Endothelial cell of coronary artery (primary cell): Measurements from ENCODE around the gene PIH1D2. TPM values are rescaled to one million over a fixed set of nuclear protein-coding genes. Genes with fewer than 3 reads are reported as not detected.

Source experiments
- total RNA-seq: library from RNA; depleted of rRNA; stranded (reverse); fragments of >200 nt; gene quantifications from 2 replicates; pipeline ENCODE4 v1.2.3, GENCODE V29; 2014

PIH1D2 gene, protein sequence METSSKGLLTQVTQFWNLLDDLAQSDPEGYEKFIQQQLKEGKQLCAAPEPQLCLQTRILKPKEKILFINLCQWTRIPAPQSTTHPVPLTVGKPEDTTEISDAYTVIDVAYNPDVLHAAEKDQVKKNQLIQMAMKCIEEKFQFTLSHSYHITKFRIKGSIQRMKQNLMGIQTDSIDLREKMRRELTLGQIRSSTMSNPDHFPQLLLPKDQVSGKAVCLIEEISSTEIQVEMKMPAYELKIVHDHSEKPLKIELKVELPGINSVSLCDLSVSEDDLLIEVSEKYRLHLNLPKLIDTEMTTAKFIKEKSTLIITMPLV
- 0.38 and 1.2 TPM in 2 replicates for total RNA-seq

DNA sequence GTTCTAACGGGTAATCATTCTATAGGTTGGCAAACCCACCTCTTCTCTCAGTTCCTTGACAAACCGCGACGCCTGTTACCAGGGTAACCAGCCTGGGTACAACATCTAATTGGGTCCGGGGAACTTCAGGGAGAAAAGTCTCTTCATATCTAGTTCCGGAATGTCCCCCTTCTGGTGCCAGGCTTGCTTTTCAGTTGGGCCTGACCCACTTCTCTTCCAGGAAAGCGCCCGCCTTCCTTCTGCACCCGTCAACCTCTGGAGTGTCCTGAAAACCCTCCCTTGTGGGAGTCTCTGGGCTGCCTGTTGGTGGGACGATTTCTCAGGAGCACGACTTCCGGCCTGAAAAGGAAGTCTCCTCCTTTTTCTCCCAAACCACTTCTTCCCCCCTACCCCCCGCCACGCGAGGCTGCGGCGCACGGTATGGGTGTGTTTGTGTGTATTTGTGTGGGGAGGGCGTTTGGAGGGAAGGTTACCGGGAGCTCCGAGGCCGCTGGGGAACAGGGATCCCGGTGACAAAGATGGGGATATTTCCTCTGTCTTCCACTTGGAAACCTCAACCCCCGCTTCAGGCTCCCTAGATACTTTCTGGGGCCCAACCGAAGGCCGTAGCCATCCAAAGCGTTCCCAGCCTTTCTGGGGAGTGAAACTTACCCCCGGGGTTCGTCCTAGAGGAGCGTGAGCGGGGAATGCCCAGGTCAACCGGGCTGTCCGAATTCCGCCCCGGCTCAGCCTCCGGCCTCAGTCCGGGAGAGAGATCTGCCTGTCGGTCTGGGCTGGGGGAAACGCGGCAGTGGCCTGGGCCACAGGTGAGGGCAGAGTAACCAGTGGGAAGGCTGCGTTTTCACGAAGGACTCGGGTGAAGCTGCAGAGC is at the start of gene PIH1D2, which contains the start of gene NKAPD1:
Gene PIH1D2, minus strand, starts transcription at position 77 of the 871 bp plus-strand sequence. CDS start 843 bp downstream, outside the sequence.
Gene NKAPD1, plus strand, starts transcription at position 359 of the 871 bp plus-strand sequence. CDS start 1,276 bp downstream, outside the sequence.

DNA sequence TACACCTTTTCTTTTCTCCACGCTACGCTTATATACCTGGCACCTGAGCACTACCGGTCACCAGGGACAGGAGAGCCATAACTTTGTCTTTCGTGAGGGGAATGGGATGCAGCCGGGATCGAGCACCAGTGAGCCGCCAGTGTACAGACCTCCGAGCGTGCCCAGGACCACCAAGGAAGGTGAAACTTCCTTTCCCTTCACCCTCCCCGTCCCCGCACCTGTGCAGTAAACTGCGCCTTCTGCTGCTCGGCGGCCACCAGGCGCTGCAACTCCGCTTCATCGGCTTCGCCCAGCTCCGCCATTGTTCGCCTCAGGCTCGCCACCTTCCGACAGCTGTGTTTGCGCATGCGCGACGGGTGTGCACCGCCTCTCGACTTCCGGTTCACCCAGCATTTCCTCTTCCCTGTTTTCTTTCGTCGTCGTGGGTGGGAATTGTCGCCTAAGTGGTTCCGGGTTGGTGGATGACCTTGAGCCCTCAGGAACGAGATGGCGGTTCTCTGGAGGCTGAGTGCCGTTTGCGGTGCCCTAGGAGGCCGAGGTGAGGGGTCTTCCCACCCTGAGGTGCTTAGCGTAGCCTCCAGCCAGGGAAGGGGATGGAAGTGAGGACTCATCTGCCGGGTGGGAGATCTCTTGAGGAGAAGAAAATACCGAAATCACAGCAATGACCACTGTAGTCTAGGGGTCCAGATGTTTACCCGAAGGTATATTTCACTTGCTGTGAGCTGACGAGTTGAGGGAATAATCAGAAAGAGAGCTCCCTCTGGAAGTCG is 12.8 kb upstream of the PIH1D2 start, which contains the start of the genes SDHD and TIMM8B:
Gene SDHD, plus strand, starts transcription at position 452 of the 770 bp plus-strand sequence. Its CDS starts 35 bp downstream, at position 487.
Gene TIMM8B, minus strand, starts transcription at position 335 of the 770 bp plus-strand sequence. Its CDS starts 33 bp downstream, at position 302.

DNA sequence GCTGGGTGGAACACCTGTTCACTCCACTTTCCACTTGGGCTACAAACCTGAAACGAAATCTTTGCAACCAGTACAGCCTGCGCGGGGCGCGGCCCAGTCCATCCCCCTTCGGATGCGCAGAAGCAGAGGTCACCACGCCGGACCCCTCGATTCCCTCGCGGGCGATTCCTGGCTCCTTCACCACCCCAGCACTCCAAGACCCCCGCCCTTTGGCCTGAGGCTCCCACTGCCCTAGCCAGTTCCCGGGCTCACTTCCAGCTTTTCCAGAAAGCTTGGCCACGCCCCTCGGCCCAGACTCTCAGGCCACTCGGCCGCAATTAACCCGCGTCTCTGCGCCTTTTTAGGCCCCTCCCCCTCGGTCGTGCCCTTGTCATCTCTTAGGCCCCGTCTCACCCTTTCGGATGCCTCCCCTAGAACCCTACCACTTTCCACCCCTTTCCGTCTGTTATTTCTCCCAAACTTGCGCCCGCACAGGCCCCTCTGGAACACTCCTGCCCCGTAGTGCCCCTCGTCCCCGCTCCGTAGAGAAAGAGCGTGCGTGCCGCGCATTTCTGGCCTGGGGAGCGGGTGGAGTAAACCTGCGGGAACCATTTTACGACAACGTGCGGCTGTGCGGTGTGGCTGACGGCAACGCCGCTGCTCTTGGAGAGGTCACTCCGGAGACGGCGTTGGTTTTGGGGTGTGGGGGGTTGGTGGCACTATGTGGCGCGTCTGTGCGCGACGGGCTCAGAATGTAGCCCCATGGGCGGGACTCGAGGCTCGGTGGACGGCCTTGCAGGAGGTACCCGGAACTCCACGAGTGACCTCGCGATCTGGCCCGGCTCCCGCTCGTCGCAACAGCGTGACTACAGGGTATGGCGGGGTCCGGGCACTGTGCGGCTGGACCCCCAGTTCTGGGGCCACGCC is 48.8 kb downstream of the PIH1D2 start, which contains the start of gene DLAT:
Gene DLAT, plus strand, starts transcription at position 636 of the 906 bp plus-strand sequence. Its CDS starts 65 bp downstream, at position 701.

Other genes with a start within 250 kb of the PIH1D2 start
- 22.7 and 24.2 TPM in 2 replicates for gene ALG9, start 202.4 kb downstream of the PIH1D2 start, total RNA-seq
- 2.2 and 2.5 TPM in 2 replicates for gene FDXACB1, start 194.9 kb downstream of the PIH1D2 start, total RNA-seq
- gene CFAP68, start 194.5 kb downstream of the PIH1D2 start, total RNA-seq, result 3.9 and 5.1 TPM in 2 replicates
- gene CRYAB, start 162.2 kb downstream of the PIH1D2 start, total RNA-seq, result 0.18 and 5.7 TPM in 2 replicates
- gene HSPB2, start 161.3 kb downstream of the PIH1D2 start, total RNA-seq, result 0.28 TPM in 1 of 2 replicates, not detected in the other
- 0.09 TPM in 1 of 2 replicates, not detected in the other for gene C11orf52, start 155.1 kb downstream of the PIH1D2 start, total RNA-seq
- gene DIXDC1, start 136.7 kb downstream of the PIH1D2 start, total RNA-seq, result 19.4 and 22.6 TPM in 2 replicates
- gene DLAT, start 48.6 kb downstream of the PIH1D2 start, total RNA-seq, result 30.9 and 34.5 TPM in 2 replicates
- 17.4 and 21.4 TPM in 2 replicates for gene NKAPD1, start 282 bp upstream of the PIH1D2 start, total RNA-seq
- gene TIMM8B, start 12.7 kb upstream of the PIH1D2 start, total RNA-seq, result 78.3 and 127 TPM in 2 replicates
- 117 and 119 TPM in 2 replicates for gene SDHD, start 12.9 kb upstream of the PIH1D2 start, total RNA-seq
- 5.5 TPM in 1 of 2 replicates, not detected in the other for gene IL18, start 90.1 kb upstream of the PIH1D2 start, total RNA-seq
- gene TEX12, start 93.4 kb upstream of the PIH1D2 start, total RNA-seq, result 0.09 TPM in 1 of 2 replicates, not detected in the other
- gene BCO2, start 101.5 kb upstream of the PIH1D2 start, total RNA-seq, result 0.72 and 1.5 TPM in 2 replicates
- 29.6 and 35.3 TPM in 2 replicates for gene PTS, start 152.4 kb upstream of the PIH1D2 start, total RNA-seq
- not detected in 2 replicates for gene PLET1, start 186.8 kb upstream of the PIH1D2 start, total RNA-seq